KMS-11 (cell line): ENCODE results near the gene BEGAIN.

ENCODE experiments used
- H2AFZ ChIP-seq: fragments of 200-600 bp; sonication (generic); 2 replicates; pipeline ENCODE4 v1.6.1; 2016; ENCODE audit warnings: antibody characterized with exemption, mixed run types, low read depth
- H3K27ac ChIP-seq: fragments of 200-600 bp; sonication (generic); 2 replicates; pipeline ENCODE4 v1.6.1; 2016; ENCODE audit warnings: mild to moderate bottlenecking, mixed run types
- H3K27me3 ChIP-seq: fragments of 200-600 bp; sonication (generic); 2 replicates; pipeline ENCODE4 v1.6.1; 2017; ENCODE audit warnings: mild to moderate bottlenecking, low read depth, mixed run types, moderate library complexity; ENCODE audit not compliant: insufficient read depth
- H3K36me3 ChIP-seq: fragments of 200-600 bp; sonication (generic); 2 replicates; pipeline ENCODE4 v1.6.1; 2017; ENCODE audit warnings: mild to moderate bottlenecking, mixed run types; ENCODE audit not compliant: insufficient read depth
- H3K4me1 ChIP-seq: fragments of 200-600 bp; sonication (generic); 2 replicates; pipeline ENCODE4 v1.6.1; 2016; ENCODE audit warnings: mild to moderate bottlenecking, low read depth, mixed run types; ENCODE audit not compliant: poor library complexity, severe bottlenecking
- H3K4me2 ChIP-seq: fragments of 200-600 bp; sonication (generic); 2 replicates; pipeline ENCODE4 v1.7.0; 2016; ENCODE audit warnings: mild to moderate bottlenecking, mixed run types
- H3K4me3 ChIP-seq: fragments of 200-600 bp; sonication (generic); IDR thresholded peaks from 2 replicates; pipeline ENCODE4 v1.6.1; 2017; ENCODE audit warnings: low read depth, low read length, mixed read lengths; ENCODE audit not compliant: insufficient read depth
- H3K79me2 ChIP-seq: fragments of 200-600 bp; sonication (generic); 2 replicates; pipeline ENCODE4 v1.6.1; 2016; ENCODE audit warnings: low read depth, mixed run types; ENCODE audit not compliant: insufficient read depth
- H3K9ac ChIP-seq: fragments of 200-600 bp; sonication (generic); 2 replicates; pipeline ENCODE4 v1.6.1; 2016; ENCODE audit warnings: mild to moderate bottlenecking, mixed run types
- H4K20me1 ChIP-seq: fragments of 200-600 bp; sonication (generic); 2 replicates; pipeline ENCODE4 v1.6.1; 2016; ENCODE audit warnings: mild to moderate bottlenecking, mixed run types; ENCODE audit not compliant: insufficient read depth
- TF ChIP-seq, protein P1 (sequence below): fragments of 200-600 bp; sonication (generic); conservative IDR thresholded peaks from 2 replicates; pipeline ENCODE4 v1.6.1; 2017; ENCODE audit warnings: low read depth, mild to moderate bottlenecking, antibody characterized with exemption, low read length, moderate library complexity, mixed read lengths

Gene BEGAIN

DNA sequence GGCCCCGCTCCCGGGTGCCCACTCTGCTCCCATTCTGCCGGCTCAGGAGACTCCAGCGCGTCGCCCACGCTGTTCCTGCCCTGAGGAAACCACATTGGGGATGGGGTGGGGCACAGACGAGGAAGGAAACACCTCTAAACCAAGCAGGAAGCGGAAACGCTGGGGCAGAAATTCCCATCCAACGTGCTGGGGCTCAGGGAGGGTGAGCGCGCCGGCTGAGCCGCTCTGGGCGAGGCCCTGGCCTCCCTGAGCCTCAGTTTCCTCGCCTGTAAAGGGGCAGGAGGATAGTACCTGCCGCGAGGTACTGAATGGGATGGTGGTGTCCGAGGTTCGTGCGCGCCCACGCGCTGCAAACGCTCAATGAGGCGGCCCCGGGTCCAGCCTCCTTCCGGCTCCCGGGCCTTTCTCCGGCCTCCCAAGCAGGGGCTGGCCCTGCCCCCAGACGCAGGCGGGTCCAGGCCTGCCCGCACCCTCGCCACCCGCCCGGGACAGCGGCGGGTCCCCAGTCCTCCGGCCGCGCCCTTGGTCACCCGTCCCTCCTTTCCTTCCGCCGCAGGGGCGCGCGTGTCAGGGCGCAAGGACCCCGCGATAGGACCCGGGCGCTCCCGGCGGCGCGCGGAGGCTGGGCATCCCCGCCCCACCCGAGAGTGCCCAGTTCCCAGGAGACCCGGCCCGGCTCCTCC, 673 bp downstream of the BEGAIN start:
- Histone ChIP-seq H3K36me3 (no peaks in the 10 kb centered on the region), H2AFZ (peak overlapping the region; percentile 14; the same call in 1 of the 2 replicates), H3K4me1 (no peaks in the 10 kb centered on the region), H3K4me3 (no peak overlapping the region), H3K79me2 (no peaks in the 10 kb centered on the region), H3K27ac (no peak overlapping the region), H3K9ac (peak overlapping the region; percentile 12; the same call in 1 of the 2 replicates), H4K20me1 (no peaks in the 10 kb centered on the region), H3K27me3 (peaks cover 16% of the 10 kb centered on the region; the same call in 1 of the 2 replicates), H3K4me2 (no peak overlapping the region)
- TF ChIP-seq, protein P1, sequence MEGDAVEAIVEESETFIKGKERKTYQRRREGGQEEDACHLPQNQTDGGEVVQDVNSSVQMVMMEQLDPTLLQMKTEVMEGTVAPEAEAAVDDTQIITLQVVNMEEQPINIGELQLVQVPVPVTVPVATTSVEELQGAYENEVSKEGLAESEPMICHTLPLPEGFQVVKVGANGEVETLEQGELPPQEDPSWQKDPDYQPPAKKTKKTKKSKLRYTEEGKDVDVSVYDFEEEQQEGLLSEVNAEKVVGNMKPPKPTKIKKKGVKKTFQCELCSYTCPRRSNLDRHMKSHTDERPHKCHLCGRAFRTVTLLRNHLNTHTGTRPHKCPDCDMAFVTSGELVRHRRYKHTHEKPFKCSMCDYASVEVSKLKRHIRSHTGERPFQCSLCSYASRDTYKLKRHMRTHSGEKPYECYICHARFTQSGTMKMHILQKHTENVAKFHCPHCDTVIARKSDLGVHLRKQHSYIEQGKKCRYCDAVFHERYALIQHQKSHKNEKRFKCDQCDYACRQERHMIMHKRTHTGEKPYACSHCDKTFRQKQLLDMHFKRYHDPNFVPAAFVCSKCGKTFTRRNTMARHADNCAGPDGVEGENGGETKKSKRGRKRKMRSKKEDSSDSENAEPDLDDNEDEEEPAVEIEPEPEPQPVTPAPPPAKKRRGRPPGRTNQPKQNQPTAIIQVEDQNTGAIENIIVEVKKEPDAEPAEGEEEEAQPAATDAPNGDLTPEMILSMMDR = no peak

DNA sequence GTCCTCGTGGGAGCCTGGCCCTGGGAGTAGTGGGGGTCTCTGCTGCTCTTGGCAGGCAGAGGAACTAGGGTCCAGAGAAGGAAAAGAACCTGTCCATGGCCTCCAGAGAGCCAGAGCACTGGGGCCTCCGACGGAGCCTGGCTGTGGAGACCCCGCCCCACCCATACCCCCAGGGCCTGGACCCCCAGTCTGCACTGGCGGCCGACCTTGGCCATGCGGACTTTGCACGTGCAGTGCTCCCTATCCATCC, 1.1 kb downstream of the BEGAIN start:
- H4K20me1 ChIP-seq = no peaks in the 10 kb centered on the region
- no peaks in the 10 kb centered on the region for H3K4me1 ChIP-seq
- no peak overlapping the region for H3K4me2 ChIP-seq
- H3K9ac ChIP-seq = no peak overlapping the region
- H3K79me2 ChIP-seq = no peaks in the 10 kb centered on the region
- no peaks in the 10 kb centered on the region for H3K36me3 ChIP-seq
- peaks cover 15% of the 10 kb centered on the region; the same call in 1 of the 2 replicates for H3K27me3 ChIP-seq
- H2AFZ ChIP-seq = peak overlapping the region; percentile 14; the same call in 1 of the 2 replicates
- no peak overlapping the region for H3K27ac ChIP-seq
- TF ChIP-seq, protein P1 = no peak
- H3K4me3 ChIP-seq = no peak overlapping the region

DNA sequence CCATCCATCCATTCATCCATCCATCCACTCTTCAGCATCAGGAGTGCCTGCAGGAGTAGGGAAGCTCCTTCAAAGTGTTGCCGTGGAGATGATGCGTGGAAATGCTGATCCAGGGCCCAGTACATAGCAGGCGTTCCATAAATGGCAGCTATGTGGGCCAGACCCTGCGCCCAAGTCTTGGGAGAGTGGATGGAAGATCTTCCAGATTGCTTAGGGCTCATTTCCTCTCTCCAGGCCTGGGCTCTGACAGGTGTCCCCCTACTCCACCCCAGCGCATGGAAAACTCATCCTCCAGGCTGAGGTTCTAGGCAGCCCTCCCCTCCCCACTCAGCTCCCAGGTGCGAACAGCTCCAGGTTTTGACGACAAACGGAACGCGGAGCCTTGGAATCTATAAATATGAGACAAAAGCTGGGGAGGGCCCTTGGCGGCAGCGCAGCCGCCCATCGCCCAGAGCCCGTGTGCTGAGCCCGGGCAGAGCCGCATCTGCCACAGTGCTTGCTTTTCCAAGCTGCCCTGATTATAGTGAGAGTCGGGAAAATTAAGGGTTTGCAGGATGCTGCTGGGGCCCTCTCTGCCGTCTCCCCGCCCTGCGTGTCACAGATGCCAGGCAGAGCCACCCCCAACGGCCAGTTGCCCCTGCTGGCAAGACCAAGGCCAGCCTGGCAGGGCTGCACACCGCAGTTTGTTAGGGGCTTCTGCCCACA, 1.6 kb downstream of the BEGAIN start:
- Histone ChIP-seq H3K27ac (no peak overlapping the region), H3K4me2 (no peak overlapping the region)

DNA sequence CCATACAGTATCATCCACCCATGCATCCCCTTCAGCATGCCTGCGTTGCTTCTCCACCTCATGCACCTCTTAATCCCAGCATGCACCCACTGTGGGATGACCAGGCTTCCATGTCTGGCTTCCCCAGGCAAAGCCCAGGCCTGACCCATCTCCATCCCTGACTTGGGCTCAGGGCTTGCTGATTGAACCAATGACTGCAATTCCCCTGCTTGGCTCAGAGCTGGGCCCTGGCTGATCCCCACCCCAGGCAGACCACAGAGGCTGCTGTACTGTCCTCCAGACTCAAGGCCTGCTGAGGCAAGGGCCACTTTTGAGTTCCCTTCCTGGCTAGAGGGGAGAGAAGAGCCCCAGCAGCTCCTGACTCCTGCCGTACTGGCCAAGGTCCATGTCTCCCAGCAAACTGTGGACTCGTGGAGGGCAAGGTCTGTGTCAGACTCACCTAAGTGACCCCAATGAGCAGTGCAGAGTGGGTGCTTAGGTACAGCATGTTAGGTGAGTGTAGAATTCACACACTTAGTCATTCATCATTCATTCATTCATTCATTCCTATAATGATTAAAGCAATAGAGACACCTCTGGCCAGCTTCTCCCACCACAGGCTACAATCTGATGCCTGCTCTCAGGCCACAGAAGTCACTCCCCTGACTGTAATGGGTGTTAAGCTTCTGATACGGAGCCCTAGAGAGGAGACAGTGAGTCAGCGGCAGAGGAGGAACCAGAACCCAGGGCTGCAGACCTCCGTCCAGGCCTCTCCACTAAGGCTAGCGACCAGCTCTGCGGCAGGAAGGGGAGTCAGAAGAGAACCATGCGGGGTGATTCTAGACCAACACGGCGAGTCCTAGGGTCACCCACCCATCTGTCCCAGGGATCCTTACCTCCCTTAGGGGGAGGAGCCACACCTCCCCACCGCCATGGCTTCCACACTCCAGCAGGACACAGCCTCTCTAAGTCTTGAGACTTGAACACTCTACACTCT, 2.9 kb downstream of the BEGAIN start:
- TF ChIP-seq, protein P1 = no peak
- H3K4me1 ChIP-seq = no peaks in the 10 kb centered on the region
- no peaks in the 10 kb centered on the region for H3K79me2 ChIP-seq
- H3K4me3 ChIP-seq = no peak overlapping the region
- H2AFZ ChIP-seq = no peak overlapping the region
- no peaks in the 10 kb centered on the region for H3K36me3 ChIP-seq
- no peak overlapping the region for H3K9ac ChIP-seq
- no peak overlapping the region for H3K27ac ChIP-seq
- no peaks in the 10 kb centered on the region for H4K20me1 ChIP-seq
- peaks cover 9% of the 10 kb centered on the region; the same call in 1 of the 2 replicates for H3K27me3 ChIP-seq
- H3K4me2 ChIP-seq = no peak overlapping the region

More for the DNA sequence above, 1.6 kb downstream of the BEGAIN start:
- Histone ChIP-seq H3K4me1 (no peaks in the 10 kb centered on the region), H2AFZ (no peak overlapping the region), H3K4me3 (no peak overlapping the region), H3K36me3 (no peaks in the 10 kb centered on the region), H3K79me2 (no peaks in the 10 kb centered on the region), H3K27me3 (peaks cover 15% of the 10 kb centered on the region; the same call in 1 of the 2 replicates), H3K9ac (no peak overlapping the region), H4K20me1 (no peaks in the 10 kb centered on the region)
- TF ChIP-seq, protein P1 = no peak
